ENCODE measurements around the gene GABRR2.
"Not testable (repeated sequence)": the region's sequence is repeated elsewhere in the genome, so short reads cannot be mapped to it uniquely, and the experiment has no call there.

The GABRR2 gene

GRCh38 chr6:89257781-89258180 is 57.3 kb downstream of the GABRR2 start:
- no peak for DNase-seq (ENCODE audit: low spot score)

GRCh38 chr6:89257346-89257745 is 57.8 kb downstream of the GABRR2 start:
- no peak for DNase-seq (ENCODE audit: low spot score)

- DNase-seq (ENCODE audit: low spot score), result no peak
Observed at GRCh38 chr6:89255417-89255816, 59.7 kb downstream of the GABRR2 start.

GRCh38 chr6:89254569-89254968 is 60.5 kb downstream of the GABRR2 start:
- no peak for DNase-seq (ENCODE audit: low spot score)

GRCh38 chr6:89252907-89253306 is 62.2 kb downstream of the GABRR2 start:
- DNase-seq (ENCODE audit: low spot score), result no peak

GRCh38 chr6:89251976-89252375 is 63.1 kb downstream of the GABRR2 start:
- no peak for DNase-seq (ENCODE audit: low spot score)

DNA sequence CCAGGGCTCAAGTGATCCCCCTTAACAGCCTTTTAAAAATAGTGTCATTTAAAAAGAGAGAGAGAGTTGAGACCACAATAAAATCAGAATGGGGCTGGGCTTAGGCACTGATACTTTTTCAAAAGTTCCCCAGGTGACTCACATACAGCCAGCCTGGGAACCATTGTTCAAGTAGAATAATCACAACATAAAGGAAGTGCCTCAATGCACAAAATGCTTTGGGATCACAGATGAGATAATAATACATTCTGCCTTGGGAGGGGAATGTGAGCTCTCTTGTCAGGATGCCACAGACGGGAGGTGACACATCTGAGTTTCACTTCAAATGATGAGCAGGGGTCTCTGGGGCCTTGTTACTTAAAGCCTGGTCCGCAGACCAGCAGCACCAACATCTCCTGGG is 63.9 kb downstream of the GABRR2 start:
- no peak for DNase-seq (ENCODE audit: low spot score)

- no peak for DNase-seq (ENCODE audit: low spot score)
Observed at GRCh38 chr6:89250239-89250638, 64.9 kb downstream of the GABRR2 start.

DNA sequence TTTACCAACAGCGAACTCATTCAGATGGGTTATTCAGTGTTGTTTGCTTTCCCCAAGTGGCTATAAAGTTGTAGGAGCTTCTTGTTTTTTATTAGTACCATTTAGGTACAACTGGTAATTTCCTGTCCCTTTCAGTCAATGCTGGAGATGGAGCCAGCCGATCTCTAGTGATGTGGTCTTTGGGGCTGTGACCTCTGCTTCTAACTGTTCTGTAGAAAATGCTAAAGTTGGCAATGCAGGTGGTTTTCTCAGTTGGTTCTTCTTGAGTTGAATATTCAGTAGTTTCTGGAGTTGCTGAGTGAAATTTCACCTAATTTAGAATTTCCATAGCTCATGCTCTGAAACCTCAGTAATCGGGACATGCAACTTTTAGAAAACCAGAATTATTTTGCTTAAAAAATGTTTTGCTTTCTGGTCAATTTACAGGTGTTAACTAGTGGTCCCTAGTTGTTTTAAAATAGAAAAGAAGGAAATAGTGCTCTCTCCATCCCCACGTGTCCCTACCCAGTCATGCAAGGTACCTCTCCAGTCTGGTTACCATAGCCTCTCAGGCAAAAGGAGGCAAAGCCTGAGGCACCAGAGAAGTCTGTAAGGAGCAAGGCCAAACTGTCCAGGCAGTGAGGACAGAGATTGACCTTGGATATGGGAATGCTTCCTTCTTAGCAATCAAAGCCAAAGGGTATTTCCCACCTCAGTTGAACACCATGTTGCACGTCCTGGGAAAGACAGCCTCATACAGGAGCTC is 70.7 kb downstream of the GABRR2 start:
- DNase-seq (ENCODE audit: low spot score), result no peak

- DNase-seq (ENCODE audit: low spot score), result no peak
Observed at GRCh38 chr6:89243331-89243629, 71.8 kb downstream of the GABRR2 start.

GRCh38 chr6:89242574-89243330 is 72.3 kb downstream of the GABRR2 start:
- peak; percentile 16 for DNase-seq (ENCODE audit: low spot score)

DNA sequence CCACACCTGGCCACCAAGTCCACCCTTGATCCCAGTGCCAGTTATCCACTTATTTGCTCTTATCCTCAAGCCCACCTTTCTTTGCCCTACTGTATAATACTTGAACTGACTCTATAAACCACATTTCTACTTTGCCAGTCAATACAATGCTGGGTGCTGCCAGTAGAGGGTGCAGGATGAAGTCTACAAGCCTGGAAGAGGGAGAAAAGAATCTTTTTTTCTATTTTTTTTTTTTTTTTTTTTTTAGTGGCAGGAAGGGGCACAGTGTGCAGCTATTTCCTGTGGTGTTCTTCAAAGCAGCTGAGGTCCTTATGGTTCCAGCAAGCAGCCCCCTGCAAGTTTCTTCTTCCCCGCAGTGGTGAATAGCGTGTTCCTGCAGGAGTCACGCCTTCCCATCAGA is 75.8 kb downstream of the GABRR2 start:
- DNase-seq (ENCODE audit: low spot score), result no peak

DNA sequence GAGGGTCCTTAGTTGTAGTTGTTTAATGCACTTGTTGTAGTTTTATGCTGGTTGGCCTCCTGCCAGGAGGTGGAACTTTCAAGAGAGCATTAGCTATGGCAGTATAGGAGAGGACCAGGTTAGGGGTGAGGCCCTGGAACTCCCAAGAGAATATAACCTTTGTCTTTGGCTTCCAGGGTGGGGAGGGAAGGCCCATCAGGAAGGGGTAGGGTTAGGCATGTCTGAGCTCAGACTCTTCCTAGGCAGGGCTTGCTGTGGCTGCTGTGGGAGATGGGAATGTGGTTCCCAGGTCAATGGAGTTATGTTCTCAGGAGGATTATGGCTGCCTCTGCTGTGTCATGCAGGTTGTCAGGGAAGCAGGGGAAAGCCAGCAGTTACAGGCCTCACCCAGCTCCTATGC is 77.9 kb downstream of the GABRR2 start:
- DNase-seq (ENCODE audit: low spot score), result no peak

DNA sequence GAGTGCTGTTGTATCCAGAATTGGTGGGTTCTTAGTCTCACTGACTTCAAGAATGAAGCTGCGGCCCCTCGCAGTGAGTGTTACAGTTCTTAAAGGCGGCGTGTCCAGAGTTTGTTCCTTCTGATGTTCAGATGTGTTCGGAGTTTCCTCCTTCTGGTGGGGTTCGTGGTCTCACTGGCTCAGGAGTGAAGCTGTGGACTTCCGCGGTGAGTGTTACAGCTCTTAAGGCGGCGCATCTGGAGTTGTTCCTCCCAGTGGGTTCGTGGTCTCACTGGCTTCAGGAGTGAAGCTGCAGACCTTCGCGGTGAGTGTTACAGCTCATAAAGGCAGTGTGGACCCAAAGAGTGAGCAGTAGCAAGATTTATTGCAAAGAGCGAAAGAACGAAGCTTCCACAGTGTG is 81.5 kb downstream of the GABRR2 start:
- DNase-seq (ENCODE audit: low spot score), result not testable (repeated sequence)

GRCh38 chr6:89222712-89223039 is 92.4 kb downstream of the GABRR2 start:
- no peak for DNase-seq (ENCODE audit: low spot score)

GRCh38 chr6:89221971-89222711 is 93.0 kb downstream of the GABRR2 start:
- no peak for DNase-seq (ENCODE audit: low spot score)

- DNase-seq (ENCODE audit: low spot score), result no peak
Observed at GRCh38 chr6:89221129-89221528, 94.0 kb downstream of the GABRR2 start.

GRCh38 chr6:89217299-89217910 is 97.7 kb downstream of the GABRR2 start, which contains the start of gene GABRR1:
Gene GABRR1, minus strand, starts transcription at chr6:89217358. Its CDS starts 36 bp downstream, at chr6:89217322.
- DNase-seq (ENCODE audit: low spot score), result no peak

GRCh38 chr6:89216411-89216810 is 98.7 kb downstream of the GABRR2 start:
- no peak for DNase-seq (ENCODE audit: low spot score)

GRCh38 chr6:89215391-89215790 is 99.7 kb downstream of the GABRR2 start:
- DNase-seq (ENCODE audit: low spot score), result no peak

- DNase-seq (ENCODE audit: low spot score), result no peak
Observed at GRCh38 chr6:89214197-89214596, 100.9 kb downstream of the GABRR2 start.

DNA sequence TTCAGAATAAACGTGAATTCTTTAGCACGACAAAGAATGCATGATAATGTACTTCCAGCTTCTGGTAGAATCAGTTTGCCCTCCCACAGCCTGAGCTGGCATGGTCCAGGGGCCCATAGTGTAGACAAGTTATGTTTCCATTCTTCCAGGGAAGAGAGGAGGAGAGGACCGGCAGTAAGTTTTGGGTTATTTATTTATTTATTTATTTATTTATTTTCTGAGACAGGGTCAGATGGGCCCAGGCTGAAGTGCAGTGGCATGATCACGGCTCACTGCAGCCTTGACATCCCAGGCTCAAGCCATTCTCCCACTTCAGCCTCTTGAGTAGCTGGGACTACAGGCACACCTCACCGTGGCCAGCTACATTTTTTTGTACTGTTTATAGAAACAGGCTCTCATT is 102.6 kb downstream of the GABRR2 start:
- no peak for DNase-seq (ENCODE audit: low spot score)

DNA sequence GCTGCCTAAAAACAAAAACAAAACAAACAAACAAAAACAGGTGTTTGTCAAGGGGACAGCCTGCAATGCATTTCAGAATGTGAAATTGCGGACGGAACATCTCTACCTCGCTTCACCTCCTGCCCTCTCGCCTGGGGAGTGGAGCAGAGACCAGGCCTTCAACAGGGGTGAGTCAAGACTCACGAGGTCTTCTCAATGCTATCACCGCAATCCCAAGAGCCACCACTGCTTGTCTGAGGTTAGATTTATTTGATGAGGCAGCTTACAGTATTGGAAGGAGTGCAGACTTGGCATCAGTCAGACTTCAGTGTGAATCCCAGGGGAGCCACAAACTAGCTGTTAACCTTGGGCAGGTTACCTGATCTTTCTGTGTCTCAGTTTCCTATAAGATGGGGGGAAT is 105.6 kb downstream of the GABRR2 start:
- no peak for DNase-seq (ENCODE audit: low spot score)
